Panc1 (cell line): Measurements from ENCODE around the gene CPNE6. TPM values are rescaled to one million over a fixed set of nuclear protein-coding genes. Genes with fewer than 3 reads are reported as not detected.
A peak's percentile ranks its signal among the peaks of the same experiment; 100 is the strongest.

ENCODE experiments used
- ATAC-seq: fragments of 200-7000 bp; cut with Tn5 transposase; 2 replicates; pipeline ENCODE4 v1.9.1; 2020; ENCODE audit warnings: mild to moderate bottlenecking, moderate library complexity
- BruUV-seq: library from RNA; stranded (reverse); fragments of 400-500 nt; replicated peaks from 2 replicates; lab custom pipeline; 2021; lab: Mats Ljungman, UMichigan
- CTCF ChIA-PET: fragments of 300-600 bp; sonication (Branson Sonifier 250); formaldehyde crosslinking; loops from one replicate; lab custom pipeline; 2022; ENCODE audit warnings: antibody characterized with exemption; lab: Charles Lee
- POLR2A ChIA-PET: fragments of 300-600 bp; sonication (Branson Sonifier 250); formaldehyde crosslinking; loops from one replicate; lab custom pipeline; 2022; ENCODE audit warnings: antibody characterized with exemption; lab: Charles Lee
- DNase-seq: peaks from one replicate; pipeline ENCODE4 v3.0.0-alpha.2; 2010; ENCODE audit warnings: low read depth, low spot score
- H3K27ac ChIP-seq: 2 replicates; pipeline ENCODE4 v1.5.1; 2011; ENCODE audit warnings: mild to moderate bottlenecking, low read length, inconsistent platforms
- H3K27me3 ChIP-seq: fragments of 200-500 bp; sonication (Bioruptor generic); 2 replicates; pipeline ENCODE4 v1.6.0; 2014; ENCODE audit warnings: low read length, inconsistent platforms; ENCODE audit not compliant: control insufficient read depth, insufficient read depth
- H3K36me3 ChIP-seq: fragments of 200-500 bp; sonication (Bioruptor generic); 2 replicates; pipeline ENCODE4 v1.5.1; 2014; ENCODE audit warnings: inconsistent platforms, mild to moderate bottlenecking, low read length, moderate library complexity; ENCODE audit not compliant: control insufficient read depth, insufficient read depth
- H3K4me1 ChIP-seq: 2 replicates; pipeline ENCODE4 v1.5.1; 2011; ENCODE audit warnings: inconsistent platforms, mild to moderate bottlenecking, low read length, moderate library complexity; ENCODE audit not compliant: control insufficient read depth, insufficient read depth
- H3K4me3 ChIP-seq, 2 experiments: 2 replicates each; pipeline ENCODE4 v1.5.1; 2011 to 2012; ENCODE audit warnings: low read depth in 2 of 2, low read length in 2 of 2, mild to moderate bottlenecking in 2 of 2, inconsistent platforms in 1 of 2, moderate library complexity in 1 of 2
- H3K9me3 ChIP-seq: fragments of 200-500 bp; sonication (Bioruptor generic); 2 replicates; pipeline ENCODE4 v1.5.1; 2014; ENCODE audit warnings: low read depth, mild to moderate bottlenecking, inconsistent platforms, low read length, moderate library complexity; ENCODE audit not compliant: control insufficient read depth, insufficient read depth
- POLR2AphosphoS5 ChIP-seq: IDR thresholded peaks from 2 replicates; pipeline ENCODE4 v1.6.1; 2012; ENCODE audit warnings: mild to moderate bottlenecking, low read depth, low read length, moderate library complexity
- REST ChIP-seq, 2 experiments: IDR thresholded peaks; 2 replicates each; pipeline ENCODE4 v1.6.1; 2011 to 2012; ENCODE audit warnings: low read depth in 2 of 2, control low read depth in 1 of 2, low read length in 1 of 2, mild to moderate bottlenecking in 1 of 2, moderate library complexity in 1 of 2; ENCODE audit not compliant: insufficient read depth in 1 of 2
- SIN3A ChIP-seq: IDR thresholded peaks from 2 replicates; pipeline ENCODE4 v1.6.1; 2012; ENCODE audit warnings: low read depth, mild to moderate bottlenecking, low read length, moderate library complexity, borderline replicate concordance; ENCODE audit not compliant: insufficient read depth
- TCF7L2 ChIP-seq: IDR thresholded peaks from 2 replicates; pipeline ENCODE4 v1.6.1; 2011; ENCODE audit warnings: mild to moderate bottlenecking, low read depth, low read length, inconsistent platforms
- in situ Hi-C: cut with HindIII; loops from 2 replicates; pipeline ENCODE4 v1.10.0; 2016; ENCODE audit warnings: low sequenced_read_pairs, low pct_unique_long_range_greater_than_20kb
- intact Hi-C: fragments of 100-400 bp; cut with micrococcal nuclease; formaldehyde crosslinking; loops from one replicate; pipeline ENCODE4 v1.10.0; 2022; ENCODE audit not compliant: unreplicated experiment
- total RNA-seq: library from RNA; stranded (reverse); gene quantifications from one replicate; pipeline ENCODE4 v1.2.1, GENCODE V29; 2021; ENCODE audit not compliant: unreplicated experiment
- TF ChIP-seq, protein P1 (sequence below): fragments of 450-650 bp; IDR thresholded peaks from 2 replicates; pipeline ENCODE4 v1.5.1; 2017; ENCODE audit warnings: mild to moderate bottlenecking

The CPNE6 gene
- total RNA-seq, 1 experiment from 2014 or later = not detected

DNA sequence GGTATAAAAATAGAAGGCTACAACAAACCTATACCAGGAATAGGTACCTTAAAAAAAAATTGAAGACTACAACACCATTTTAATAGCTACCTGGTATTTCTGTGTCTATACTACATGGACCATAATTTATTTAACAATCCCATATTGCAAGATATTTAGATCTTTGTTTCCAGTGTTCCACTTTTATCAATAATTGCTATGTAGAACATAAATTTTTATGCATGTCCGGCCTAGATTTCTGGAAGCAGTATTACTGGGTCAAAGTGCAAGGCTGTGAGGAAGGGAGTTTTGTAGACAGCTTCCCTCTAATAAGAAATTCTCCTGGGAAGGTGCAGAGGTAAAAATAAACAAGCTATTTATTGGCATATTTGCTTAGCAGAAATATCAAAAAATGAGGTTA lies 39.2 kb downstream of the CPNE6 start:
- no peaks in the 10 kb centered on the region; the same call in 1 of the 2 replicates for H3K36me3 ChIP-seq
- BruUV-seq = no TSS peak
- no peak for ATAC-seq
- H3K4me3 ChIP-seq = no peak overlapping the region
- ChIA-PET CTCF (interaction anchor here (0.7 to 1.0 kb wide), 2 partner anchors 52 to 89 kb away, joined by 3 to 10 read pairs; no protein-coding TSS in a partner anchor), POLR2A (interaction anchor here (0.5 kb wide), 1 partner anchor 40 kb away, joined by 9 read pairs; no protein-coding TSS in a partner anchor)
- H3K27ac ChIP-seq = no peak overlapping the region
- no peaks in the 10 kb centered on the region for H3K27me3 ChIP-seq
- intact Hi-C loops (no loop called here), in situ Hi-C loops (no loop called here)
- DNase-seq = no peak
- H3K4me1 ChIP-seq = no peaks in the 10 kb centered on the region
- no peak for TF ChIP-seq TCF7L2
- TF ChIP-seq POLR2AphosphoS5 = no peak
- TF ChIP-seq SIN3A = no peak
- TF ChIP-seq REST (IDR thresholded peaks at IDR 0.05; ENCODE audit: insufficient read depth in 1 of 2, low read depth in 2 of 2, low read length in 1 of 2) = no peak
- TF ChIP-seq, protein P1, sequence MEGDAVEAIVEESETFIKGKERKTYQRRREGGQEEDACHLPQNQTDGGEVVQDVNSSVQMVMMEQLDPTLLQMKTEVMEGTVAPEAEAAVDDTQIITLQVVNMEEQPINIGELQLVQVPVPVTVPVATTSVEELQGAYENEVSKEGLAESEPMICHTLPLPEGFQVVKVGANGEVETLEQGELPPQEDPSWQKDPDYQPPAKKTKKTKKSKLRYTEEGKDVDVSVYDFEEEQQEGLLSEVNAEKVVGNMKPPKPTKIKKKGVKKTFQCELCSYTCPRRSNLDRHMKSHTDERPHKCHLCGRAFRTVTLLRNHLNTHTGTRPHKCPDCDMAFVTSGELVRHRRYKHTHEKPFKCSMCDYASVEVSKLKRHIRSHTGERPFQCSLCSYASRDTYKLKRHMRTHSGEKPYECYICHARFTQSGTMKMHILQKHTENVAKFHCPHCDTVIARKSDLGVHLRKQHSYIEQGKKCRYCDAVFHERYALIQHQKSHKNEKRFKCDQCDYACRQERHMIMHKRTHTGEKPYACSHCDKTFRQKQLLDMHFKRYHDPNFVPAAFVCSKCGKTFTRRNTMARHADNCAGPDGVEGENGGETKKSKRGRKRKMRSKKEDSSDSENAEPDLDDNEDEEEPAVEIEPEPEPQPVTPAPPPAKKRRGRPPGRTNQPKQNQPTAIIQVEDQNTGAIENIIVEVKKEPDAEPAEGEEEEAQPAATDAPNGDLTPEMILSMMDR = no peak
- H3K9me3 ChIP-seq = no peaks in the 10 kb centered on the region

DNA sequence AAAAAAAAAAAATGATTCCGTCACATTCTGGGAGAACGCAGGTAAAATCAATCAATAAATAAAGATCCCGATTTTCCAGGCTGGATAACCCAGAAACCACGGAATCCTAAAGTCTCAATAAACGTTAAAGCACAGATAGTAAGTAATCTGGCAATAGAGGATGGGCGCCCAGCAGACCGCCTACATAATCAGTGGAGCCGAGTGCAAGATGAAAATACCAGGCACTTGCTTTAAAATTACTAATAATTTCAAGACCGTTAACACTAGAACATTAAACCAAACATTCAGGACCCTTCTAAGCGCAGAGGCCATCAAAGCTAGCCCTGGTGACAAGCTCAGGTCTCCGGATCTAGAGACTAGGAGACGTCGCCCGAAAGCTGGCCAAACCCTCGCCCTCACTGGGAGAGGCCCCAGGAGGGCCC lies 42.0 kb downstream of the CPNE6 start:
- Histone ChIP-seq H3K4me3 (peak overlapping the region; percentile 86 to 98), H3K9me3 (no peaks in the 10 kb centered on the region), H3K27ac (peak overlapping the region; percentile 95), H3K4me1 (no peaks in the 10 kb centered on the region), H3K27me3 (no peaks in the 10 kb centered on the region), H3K36me3 (no peaks in the 10 kb centered on the region; the same call in none of the 2 replicates)
- no TSS peak for BruUV-seq
- intact Hi-C loops = no loop called here
- in situ Hi-C loops = no loop called here
- ATAC-seq = no peak
- CTCF ChIA-PET = interaction anchor here (1.0 kb wide), 1 partner anchor 27 kb away, joined by 6 read pairs; no protein-coding TSS in a partner anchor
- POLR2A ChIA-PET = interaction anchor here (1.7 kb wide), 1 partner anchor 34 kb away, joined by 5 read pairs; the partner anchor contains the start of gene RNF31
- no peak for DNase-seq
- TF ChIP-seq REST (IDR thresholded peaks at IDR 0.05; ENCODE audit: insufficient read depth in 1 of 2, low read depth in 2 of 2, low read length in 1 of 2) = no peak
- TF ChIP-seq TCF7L2 = no peak
- TF ChIP-seq, protein P1 = no peak
- TF ChIP-seq SIN3A = no peak
- no peak for TF ChIP-seq POLR2AphosphoS5
